Kidney capillary endothelial cell (primary cell): ENCODE measurements around the gene RND1.
"Not testable (repeated sequence)": the region's sequence is repeated elsewhere in the genome, so short reads cannot be mapped to it uniquely, and the experiment has no call there.

Source experiments
- DNase-seq: peaks from one replicate; pipeline ENCODE4 v3.0.0-alpha.2; 2018; ENCODE audit warnings: low spot score

Gene RND1

GRCh38 chr12:48868451-48868850 lies 2.8 kb upstream of the RND1 start:
- DNase-seq, result no peak

GRCh38 chr12:48866052-48866711 lies 512 bp upstream of the RND1 start:
- no peak for DNase-seq

- no peak for DNase-seq
Observed at GRCh38 chr12:48863291-48863690, 2.4 kb downstream of the RND1 start.

- DNase-seq, result no peak
Observed at GRCh38 chr12:48862760-48863159, 2.9 kb downstream of the RND1 start.

- DNase-seq, result no peak
Observed at GRCh38 chr12:48861111-48861510, 4.6 kb downstream of the RND1 start.

DNA sequence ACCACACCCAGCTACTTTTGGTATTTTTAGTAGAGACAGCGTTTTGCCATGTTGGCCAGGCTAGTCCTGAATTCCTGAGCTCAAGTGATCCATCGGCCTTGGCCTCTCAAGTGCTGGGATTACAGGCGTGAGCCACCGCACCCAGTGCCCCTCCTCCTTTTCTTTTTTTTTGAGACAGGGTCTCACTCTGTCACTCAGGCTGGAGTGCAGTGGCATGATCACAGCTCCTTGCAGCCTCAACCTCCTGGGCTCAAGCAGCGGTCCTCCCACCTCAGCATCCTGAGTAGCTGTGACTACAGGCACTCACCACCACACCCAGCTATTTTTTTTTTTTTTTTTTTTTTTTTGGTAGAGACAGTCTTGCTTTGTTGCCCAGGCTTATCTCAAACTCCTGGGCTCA lies 5.4 kb downstream of the RND1 start:
- not testable (repeated sequence) for DNase-seq

- DNase-seq, result no peak
Observed at GRCh38 chr12:48859607-48860006, 6.1 kb downstream of the RND1 start.

GRCh38 chr12:48858043-48858442 lies 7.6 kb downstream of the RND1 start:
- no peak for DNase-seq

DNA sequence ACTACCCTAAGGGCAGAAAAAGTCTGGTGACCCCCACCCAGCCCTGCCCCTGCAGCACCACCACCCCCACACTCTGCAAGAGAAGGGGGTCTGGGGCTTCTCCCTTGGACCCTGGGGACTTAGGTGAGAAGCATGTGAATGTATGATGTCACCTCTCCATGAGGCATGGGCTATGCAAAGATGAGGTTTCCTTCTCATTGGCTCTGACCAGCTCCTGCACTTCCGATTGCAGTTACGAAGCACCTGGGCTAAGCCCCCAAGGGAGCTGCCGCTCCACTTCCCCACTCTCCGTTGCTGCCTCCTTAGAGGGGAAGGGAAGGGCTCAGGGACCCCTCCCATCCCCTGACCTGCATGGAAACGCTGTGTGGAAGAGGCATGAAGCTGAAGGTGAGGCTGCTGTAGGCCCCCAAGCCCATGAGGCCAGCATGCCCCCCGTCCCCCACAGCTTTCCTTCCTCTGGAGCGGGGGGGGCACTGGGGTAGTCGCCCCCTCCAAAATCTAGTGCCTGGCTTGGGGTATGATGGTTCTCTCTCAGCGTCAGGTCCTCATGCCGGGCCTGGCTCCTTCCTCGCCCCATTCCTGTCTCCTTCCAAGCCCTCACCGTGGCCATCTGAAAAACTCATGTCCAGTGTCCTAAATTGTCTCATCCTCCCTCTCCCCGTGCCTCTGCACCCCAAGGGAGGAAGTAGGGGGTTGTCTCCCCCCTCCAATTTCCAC lies 8.2 kb downstream of the RND1 start:
- DNase-seq, result no peak

DNA sequence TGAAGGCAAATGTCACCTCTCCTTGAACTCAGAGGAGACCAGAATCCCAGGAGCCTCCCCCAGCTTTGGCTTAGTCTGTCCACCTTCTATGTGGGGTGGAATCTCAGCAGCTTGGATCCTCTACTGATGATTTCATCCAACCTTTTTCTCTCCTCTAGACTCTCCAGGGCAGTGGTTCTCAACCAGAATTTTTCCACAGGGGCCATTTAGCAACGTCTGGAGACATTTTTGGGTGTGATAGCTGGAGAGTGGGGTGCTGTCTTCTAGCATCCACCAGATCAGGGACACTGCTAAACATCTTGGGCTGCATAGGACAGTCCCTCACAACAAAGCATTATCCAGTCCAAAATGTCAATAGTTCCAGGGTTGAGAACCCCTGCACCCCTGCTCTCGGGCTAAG lies 9.3 kb downstream of the RND1 start:
- no peak for DNase-seq

- not testable (repeated sequence) for DNase-seq
Observed at GRCh38 chr12:48854932-48855331, 10.7 kb downstream of the RND1 start.

DNA sequence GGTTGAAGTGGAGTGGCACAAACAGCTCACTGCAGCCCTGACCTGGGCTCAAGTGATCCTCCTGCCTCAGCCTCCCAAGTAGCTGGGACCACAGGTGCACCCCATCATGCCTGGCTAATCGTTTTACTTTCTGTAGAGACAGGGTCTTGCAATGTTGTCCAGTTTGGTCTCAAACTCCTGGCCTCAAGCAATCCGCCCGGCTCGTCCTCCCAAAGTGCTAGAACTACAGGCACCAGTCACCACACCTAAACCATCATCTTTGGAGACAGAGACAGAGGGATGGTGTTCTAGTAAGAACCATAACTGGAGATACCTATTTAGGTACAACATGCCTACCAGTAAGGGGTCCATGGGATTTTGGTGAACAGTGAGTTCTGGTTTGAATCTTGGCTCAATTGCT lies 11.2 kb downstream of the RND1 start:
- DNase-seq, result no peak

- DNase-seq, result peak; percentile 81
Observed at GRCh38 chr12:48852734-48853688, 12.7 kb downstream of the RND1 start.

DNA sequence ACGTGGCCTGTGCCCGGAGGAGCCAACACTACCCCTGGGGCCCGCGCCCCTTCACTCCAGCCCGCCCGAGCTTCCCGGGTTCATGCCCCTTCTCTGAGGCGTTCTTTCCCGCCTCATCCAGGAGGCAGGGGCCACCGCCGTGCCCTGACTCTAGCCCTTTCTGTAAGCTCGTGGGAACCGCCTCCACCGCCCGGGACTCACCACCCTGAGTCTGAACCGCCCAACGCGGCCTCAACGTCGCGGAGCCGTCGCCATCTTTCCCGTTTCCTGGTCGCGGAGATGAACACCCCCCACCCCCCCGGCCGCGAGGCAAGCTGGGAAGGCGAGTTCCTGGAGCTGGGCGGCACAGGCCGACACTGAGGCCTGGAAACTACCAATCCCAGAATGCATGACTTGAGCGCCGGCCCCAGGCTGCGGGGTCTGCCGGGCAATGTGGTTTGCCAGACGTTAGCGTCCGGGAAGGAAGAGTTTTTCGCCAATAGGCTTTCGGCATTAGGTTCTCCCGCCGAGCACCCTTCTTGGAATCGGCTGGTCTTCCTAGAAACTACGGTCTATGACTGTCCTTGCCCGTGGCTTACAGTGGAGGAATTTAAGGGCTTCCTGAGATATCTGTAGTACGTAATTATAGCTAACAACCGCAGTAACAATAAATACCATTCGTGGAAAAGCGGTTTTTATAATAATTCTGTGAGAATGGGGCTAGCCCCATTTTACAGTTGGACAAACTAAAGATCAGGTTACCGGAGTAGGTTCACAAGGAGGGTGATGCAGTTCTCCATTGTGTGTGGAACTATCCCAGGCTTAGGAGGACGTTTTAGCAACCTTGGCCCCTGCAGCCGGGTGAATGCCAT lies 13.6 kb downstream of the RND1 start, which contains the start of gene DDX23:
Gene DDX23, minus strand, starts transcription at position 281 of the 851 bp plus-strand sequence. CDS start 6,381 bp downstream, outside the sequence.
- peak; percentile 93 for DNase-seq

- not testable (repeated sequence) for DNase-seq
Observed at GRCh38 chr12:48842021-48842420, 23.6 kb downstream of the RND1 start.

- DNase-seq, result no peak
Observed at GRCh38 chr12:48838048-48838447, 27.6 kb downstream of the RND1 start.

DNA sequence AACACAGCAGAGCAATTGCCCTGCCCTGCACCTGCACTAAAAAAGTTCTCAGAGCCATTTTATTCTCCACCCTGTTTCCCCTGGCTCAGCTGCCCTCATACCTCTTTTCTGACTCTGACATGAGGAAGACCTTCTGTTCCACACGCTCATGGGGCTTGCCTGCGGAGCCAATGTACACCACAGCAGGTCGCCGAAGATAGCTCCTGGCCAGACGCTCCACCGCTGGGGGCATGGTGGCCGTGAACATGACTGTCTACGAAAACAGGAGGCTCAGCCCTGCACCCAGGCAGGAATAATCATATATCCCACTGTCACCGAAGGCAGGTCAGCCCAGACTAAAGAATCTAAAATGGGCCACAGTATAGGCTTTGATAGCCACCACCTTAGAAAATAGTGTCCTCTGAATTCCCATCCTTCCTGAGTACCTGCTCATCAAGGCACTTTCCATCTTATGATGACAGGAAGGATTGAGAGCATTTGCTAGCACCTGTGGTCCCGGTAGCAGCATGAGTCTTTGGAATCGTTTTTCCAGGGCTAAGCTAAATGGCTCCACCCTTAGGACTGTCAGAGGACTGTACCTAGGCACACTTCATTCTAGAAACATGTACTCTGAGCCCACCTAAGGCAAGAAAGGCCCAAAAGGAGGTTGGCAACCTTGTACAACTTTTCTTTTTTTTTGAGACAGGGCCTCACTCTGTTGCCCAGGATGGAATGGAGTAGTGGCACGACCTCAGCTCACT lies 33.2 kb downstream of the RND1 start:
- DNase-seq, result no peak

DNA sequence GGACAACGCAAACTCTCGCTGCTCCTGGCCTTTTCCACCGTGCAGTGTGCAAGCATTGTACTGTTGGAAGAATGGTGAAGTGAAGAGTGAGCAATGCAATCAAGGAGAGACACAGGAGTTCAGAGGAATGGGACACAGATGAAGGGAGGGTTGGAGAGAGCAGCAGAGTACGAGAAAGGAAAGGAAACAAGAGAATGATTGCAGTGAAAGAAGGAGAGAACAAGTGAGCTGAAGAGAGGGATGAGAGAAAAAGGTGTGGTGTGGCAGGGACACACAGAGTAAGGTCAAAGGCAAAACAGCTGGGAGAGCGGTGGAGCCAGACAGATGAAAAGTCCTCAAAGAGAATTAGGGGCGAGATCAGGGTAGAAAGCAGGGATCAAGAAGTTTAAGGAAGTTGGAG lies 34.4 kb downstream of the RND1 start:
- no peak for DNase-seq

GRCh38 chr12:48828841-48829575 lies 36.7 kb downstream of the RND1 start:
- DNase-seq, result no peak

GRCh38 chr12:48828293-48828692 lies 37.4 kb downstream of the RND1 start:
- DNase-seq, result no peak
